ENCODE results near the gene HMOX2.

HMOX2 gene

DNA sequence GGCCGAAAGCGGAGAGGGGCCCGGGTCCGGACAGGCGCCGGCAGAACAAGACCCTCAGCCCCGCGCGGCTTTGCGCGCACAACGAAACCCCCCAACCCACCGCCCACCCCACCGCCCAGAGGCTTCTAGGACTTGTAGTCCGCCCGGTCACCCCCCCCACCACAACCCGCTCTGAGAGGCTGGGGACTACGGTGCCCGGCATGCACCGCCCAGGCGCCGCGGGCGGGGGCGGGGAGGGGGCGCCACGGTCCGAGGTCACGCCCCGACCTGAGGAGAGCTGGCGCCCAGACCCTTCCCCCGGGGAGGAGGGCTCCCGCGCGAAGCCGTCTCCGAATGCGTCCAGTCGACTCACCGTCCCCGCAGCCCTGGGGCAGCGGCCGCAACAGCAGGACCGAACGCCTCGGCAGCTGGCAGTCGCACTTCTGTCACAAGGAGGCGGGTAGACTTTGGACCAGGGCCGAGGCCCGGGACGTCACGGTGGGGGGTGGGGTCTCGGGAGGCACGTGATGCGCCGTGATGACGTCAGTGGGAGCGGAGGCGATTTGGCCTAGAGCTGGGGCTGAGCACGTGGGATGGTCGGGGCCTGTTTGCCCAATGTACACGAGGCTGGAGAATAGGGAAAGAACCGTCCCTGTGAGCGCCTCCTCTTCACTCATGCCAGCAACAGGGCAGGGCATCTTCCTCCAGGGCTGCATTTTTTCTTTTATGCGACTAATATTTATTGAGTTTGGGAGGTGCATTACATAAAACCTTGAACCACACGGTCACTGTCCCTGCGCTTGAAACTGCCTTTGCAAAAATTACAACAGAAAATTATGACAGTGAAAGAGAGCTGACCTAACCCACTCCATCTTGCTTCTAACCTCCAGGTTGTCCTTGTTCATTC lies 62.4 kb downstream of the HMOX2 start, which contains the start of gene CDIP1:
Gene CDIP1 (minus strand): TSS at position 424 of the 886 bp plus-strand sequence. CDS start 24,643 bp downstream, outside the sequence.
- peak; percentile 94 for ATAC-seq
- TF ChIP-seq ZFP30 (CRISPR knock-in tag; IDR thresholded peaks at IDR 0.05): no peak
- TF ChIP-seq SNAI2 (CRISPR knock-in tag; IDR thresholded peaks at IDR 0.05): peak; percentile 94
- 0 out of 2 replicates have a peak, but pooled peaks have one; percentile 37 for TF ChIP-seq TOX (CRISPR knock-in tag; IDR thresholded peaks at IDR 0.05; ENCODE audit: borderline replicate concordance)
- 0 out of 2 replicates have a peak, but pooled peaks have one; percentile 19 for TF ChIP-seq TCF4 (CRISPR knock-in tag; IDR thresholded peaks at IDR 0.05; ENCODE audit: borderline replicate concordance)
- no peak for TF ChIP-seq ZNF70 (CRISPR knock-in tag; IDR thresholded peaks at IDR 0.05)
- no peak for TF ChIP-seq GLIS3 (CRISPR knock-in tag; IDR thresholded peaks at IDR 0.05)
- TF ChIP-seq ZNF8 (CRISPR knock-in tag; IDR thresholded peaks at IDR 0.05): no peak
- TF ChIP-seq, protein P1, sequence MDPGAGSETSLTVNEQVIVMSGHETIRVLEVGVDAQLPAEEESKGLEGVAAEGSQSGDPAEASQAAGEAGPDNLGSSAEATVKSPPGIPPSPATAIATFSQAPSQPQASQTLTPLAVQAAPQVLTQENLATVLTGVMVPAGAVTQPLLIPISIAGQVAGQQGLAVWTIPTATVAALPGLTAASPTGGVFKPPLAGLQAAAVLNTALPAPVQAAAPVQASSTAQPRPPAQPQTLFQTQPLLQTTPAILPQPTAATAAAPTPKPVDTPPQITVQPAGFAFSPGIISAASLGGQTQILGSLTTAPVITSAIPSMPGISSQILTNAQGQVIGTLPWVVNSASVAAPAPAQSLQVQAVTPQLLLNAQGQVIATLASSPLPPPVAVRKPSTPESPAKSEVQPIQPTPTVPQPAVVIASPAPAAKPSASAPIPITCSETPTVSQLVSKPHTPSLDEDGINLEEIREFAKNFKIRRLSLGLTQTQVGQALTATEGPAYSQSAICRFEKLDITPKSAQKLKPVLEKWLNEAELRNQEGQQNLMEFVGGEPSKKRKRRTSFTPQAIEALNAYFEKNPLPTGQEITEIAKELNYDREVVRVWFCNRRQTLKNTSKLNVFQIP (CRISPR knock-in tag; IDR thresholded peaks at IDR 0.05; ENCODE audit: borderline replicate concordance, low read depth): 0 out of 2 replicates have a peak, but pooled peaks have one; percentile 52
- no peak for TF ChIP-seq ARNTL (CRISPR knock-in tag; IDR thresholded peaks at IDR 0.05; ENCODE audit: borderline replicate concordance, low read depth)
- 0 out of 2 replicates have a peak, but pooled peaks have one; percentile 80 for TF ChIP-seq ZNF565 (CRISPR knock-in tag; conservative IDR thresholded peaks at IDR 0.05; ENCODE audit: low read depth)
- no peak for TF ChIP-seq PPARA (CRISPR knock-in tag; IDR thresholded peaks at IDR 0.05; ENCODE audit: borderline replicate concordance)
- peak; percentile 87 for TF ChIP-seq ZFP3 (CRISPR knock-in tag; IDR thresholded peaks at IDR 0.05)
- TF ChIP-seq BACH2 (CRISPR knock-in tag; IDR thresholded peaks at IDR 0.05; ENCODE audit: borderline replicate concordance): peak; percentile 71; the same call in 1 of the 2 replicates
- TF ChIP-seq, protein P2, sequence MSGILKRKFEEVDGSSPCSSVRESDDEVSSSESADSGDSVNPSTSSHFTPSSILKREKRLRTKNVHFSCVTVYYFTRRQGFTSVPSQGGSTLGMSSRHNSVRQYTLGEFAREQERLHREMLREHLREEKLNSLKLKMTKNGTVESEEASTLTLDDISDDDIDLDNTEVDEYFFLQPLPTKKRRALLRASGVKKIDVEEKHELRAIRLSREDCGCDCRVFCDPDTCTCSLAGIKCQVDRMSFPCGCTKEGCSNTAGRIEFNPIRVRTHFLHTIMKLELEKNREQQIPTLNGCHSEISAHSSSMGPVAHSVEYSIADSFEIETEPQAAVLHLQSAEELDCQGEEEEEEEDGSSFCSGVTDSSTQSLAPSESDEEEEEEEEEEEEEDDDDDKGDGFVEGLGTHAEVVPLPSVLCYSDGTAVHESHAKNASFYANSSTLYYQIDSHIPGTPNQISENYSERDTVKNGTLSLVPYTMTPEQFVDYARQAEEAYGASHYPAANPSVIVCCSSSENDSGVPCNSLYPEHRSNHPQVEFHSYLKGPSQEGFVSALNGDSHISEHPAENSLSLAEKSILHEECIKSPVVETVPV (CRISPR knock-in tag; IDR thresholded peaks at IDR 0.05): no peak
- TF ChIP-seq ZC3H10 (CRISPR knock-in tag; IDR thresholded peaks at IDR 0.05): no peak
- peak; percentile 92 for TF ChIP-seq CSDC2 (CRISPR knock-in tag; IDR thresholded peaks at IDR 0.05)
- TF ChIP-seq, protein P3, sequence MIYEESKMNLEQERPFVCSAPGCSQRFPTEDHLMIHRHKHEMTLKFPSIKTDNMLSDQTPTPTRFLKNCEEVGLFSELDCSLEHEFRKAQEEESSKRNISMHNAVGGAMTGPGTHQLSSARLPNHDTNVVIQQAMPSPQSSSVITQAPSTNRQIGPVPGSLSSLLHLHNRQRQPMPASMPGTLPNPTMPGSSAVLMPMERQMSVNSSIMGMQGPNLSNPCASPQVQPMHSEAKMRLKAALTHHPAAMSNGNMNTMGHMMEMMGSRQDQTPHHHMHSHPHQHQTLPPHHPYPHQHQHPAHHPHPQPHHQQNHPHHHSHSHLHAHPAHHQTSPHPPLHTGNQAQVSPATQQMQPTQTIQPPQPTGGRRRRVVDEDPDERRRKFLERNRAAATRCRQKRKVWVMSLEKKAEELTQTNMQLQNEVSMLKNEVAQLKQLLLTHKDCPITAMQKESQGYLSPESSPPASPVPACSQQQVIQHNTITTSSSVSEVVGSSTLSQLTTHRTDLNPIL (CRISPR knock-in tag; IDR thresholded peaks at IDR 0.05; ENCODE audit: low read depth): peak; percentile 51; the same call in 1 of the 2 replicates
- TF ChIP-seq, protein P4, sequence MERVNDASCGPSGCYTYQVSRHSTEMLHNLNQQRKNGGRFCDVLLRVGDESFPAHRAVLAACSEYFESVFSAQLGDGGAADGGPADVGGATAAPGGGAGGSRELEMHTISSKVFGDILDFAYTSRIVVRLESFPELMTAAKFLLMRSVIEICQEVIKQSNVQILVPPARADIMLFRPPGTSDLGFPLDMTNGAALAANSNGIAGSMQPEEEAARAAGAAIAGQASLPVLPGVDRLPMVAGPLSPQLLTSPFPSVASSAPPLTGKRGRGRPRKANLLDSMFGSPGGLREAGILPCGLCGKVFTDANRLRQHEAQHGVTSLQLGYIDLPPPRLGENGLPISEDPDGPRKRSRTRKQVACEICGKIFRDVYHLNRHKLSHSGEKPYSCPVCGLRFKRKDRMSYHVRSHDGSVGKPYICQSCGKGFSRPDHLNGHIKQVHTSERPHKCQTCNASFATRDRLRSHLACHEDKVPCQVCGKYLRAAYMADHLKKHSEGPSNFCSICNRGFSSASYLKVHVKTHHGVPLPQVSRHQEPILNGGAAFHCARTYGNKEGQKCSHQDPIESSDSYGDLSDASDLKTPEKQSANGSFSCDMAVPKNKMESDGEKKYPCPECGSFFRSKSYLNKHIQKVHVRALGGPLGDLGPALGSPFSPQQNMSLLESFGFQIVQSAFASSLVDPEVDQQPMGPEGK (CRISPR knock-in tag; IDR thresholded peaks at IDR 0.05; ENCODE audit: borderline replicate concordance): peak; percentile 62
- TF ChIP-seq, protein P5, sequence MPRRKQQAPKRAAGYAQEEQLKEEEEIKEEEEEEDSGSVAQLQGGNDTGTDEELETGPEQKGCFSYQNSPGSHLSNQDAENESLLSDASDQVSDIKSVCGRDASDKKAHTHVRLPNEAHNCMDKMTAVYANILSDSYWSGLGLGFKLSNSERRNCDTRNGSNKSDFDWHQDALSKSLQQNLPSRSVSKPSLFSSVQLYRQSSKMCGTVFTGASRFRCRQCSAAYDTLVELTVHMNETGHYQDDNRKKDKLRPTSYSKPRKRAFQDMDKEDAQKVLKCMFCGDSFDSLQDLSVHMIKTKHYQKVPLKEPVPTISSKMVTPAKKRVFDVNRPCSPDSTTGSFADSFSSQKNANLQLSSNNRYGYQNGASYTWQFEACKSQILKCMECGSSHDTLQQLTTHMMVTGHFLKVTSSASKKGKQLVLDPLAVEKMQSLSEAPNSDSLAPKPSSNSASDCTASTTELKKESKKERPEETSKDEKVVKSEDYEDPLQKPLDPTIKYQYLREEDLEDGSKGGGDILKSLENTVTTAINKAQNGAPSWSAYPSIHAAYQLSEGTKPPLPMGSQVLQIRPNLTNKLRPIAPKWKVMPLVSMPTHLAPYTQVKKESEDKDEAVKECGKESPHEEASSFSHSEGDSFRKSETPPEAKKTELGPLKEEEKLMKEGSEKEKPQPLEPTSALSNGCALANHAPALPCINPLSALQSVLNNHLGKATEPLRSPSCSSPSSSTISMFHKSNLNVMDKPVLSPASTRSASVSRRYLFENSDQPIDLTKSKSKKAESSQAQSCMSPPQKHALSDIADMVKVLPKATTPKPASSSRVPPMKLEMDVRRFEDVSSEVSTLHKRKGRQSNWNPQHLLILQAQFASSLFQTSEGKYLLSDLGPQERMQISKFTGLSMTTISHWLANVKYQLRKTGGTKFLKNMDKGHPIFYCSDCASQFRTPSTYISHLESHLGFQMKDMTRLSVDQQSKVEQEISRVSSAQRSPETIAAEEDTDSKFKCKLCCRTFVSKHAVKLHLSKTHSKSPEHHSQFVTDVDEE (CRISPR knock-in tag; IDR thresholded peaks at IDR 0.05): peak; percentile 87
- TF ChIP-seq RARB (CRISPR knock-in tag; IDR thresholded peaks at IDR 0.05): no peak
- TF ChIP-seq OSR1 (CRISPR knock-in tag; IDR thresholded peaks at IDR 0.05): peak; percentile 46; the same call in 1 of the 2 replicates
- TF ChIP-seq ISL1 (CRISPR knock-in tag; IDR thresholded peaks at IDR 0.05): no peak
- TF ChIP-seq ESRRG (CRISPR knock-in tag; IDR thresholded peaks at IDR 0.05): no peak

Measured in SK-N-SH treated with all-trans-retinoic acid at 6 μM for 48 hours (cell line).